Measurements from ENCODE around the gene PCK1. TPM values are rescaled to one million over a fixed set of nuclear protein-coding genes. Genes with fewer than 3 reads are reported as not detected.
A peak's percentile ranks its signal among the peaks of the same experiment; 100 is the strongest.

Gene PCK1
- total and polyA plus RNA-seq, 2 of the 13 experiments (the other 11 are each of a cell fraction or from before 2014, with no cell fraction given), result 6.5 to 12.6 TPM

DNA sequence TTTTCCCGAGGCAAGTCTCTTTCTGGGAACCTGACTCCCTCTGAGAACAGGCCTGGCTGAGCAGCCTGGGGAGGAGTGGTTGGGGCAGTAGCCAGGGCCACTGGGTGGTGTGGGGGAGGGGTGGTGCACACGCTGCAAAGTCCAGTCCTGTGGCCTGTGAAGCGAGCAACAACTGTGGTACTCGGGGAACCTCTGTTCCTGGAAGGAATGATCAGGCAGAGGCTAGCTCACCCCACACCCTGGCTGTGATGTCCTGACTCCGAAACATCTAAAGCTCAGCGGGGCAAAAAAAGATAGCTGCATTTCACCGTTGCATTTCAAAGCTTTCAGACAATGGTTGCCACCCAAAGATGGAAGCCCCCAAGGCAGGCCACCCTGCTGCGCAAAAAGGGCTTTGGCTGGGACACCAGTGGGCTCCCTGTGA, 25.5 kb downstream of the PCK1 start (continued):
- TF ChIP-seq, protein P1, sequence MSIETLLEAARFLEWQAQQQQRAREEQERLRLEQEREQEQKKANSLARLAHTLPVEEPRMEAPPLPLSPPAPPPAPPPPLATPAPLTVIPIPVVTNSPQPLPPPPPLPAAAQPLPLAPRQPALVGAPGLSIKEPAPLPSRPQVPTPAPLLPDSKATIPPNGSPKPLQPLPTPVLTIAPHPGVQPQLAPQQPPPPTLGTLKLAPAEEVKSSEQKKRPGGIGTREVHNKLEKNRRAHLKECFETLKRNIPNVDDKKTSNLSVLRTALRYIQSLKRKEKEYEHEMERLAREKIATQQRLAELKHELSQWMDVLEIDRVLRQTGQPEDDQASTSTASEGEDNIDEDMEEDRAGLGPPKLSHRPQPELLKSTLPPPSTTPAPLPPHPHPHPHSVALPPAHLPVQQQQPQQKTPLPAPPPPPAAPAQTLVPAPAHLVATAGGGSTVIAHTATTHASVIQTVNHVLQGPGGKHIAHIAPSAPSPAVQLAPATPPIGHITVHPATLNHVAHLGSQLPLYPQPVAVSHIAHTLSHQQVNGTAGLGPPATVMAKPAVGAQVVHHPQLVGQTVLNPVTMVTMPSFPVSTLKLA (IDR thresholded peaks at IDR 0.05), result no peak
- TF ChIP-seq POLR2AphosphoS5 (IDR thresholded peaks at IDR 0.05; ENCODE audit: low read depth, low read length), result 0 out of 2 replicates have a peak, but pooled peaks have one; percentile 2
- TF ChIP-seq, protein P2, sequence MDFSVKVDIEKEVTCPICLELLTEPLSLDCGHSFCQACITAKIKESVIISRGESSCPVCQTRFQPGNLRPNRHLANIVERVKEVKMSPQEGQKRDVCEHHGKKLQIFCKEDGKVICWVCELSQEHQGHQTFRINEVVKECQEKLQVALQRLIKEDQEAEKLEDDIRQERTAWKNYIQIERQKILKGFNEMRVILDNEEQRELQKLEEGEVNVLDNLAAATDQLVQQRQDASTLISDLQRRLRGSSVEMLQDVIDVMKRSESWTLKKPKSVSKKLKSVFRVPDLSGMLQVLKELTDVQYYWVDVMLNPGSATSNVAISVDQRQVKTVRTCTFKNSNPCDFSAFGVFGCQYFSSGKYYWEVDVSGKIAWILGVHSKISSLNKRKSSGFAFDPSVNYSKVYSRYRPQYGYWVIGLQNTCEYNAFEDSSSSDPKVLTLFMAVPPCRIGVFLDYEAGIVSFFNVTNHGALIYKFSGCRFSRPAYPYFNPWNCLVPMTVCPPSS (IDR thresholded peaks at IDR 0.05), result no peak
- no peak for TF ChIP-seq ZNF225 (CRISPR knock-in tag; IDR thresholded peaks at IDR 0.05)
- no peak for TF ChIP-seq MED13 (CRISPR knock-in tag; IDR thresholded peaks at IDR 0.05)
- TF ChIP-seq, protein P3, sequence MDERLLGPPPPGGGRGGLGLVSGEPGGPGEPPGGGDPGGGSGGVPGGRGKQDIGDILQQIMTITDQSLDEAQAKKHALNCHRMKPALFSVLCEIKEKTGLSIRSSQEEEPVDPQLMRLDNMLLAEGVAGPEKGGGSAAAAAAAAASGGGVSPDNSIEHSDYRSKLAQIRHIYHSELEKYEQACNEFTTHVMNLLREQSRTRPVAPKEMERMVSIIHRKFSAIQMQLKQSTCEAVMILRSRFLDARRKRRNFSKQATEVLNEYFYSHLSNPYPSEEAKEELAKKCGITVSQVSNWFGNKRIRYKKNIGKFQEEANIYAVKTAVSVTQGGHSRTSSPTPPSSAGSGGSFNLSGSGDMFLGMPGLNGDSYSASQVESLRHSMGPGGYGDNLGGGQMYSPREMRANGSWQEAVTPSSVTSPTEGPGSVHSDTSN (CRISPR knock-in tag; IDR thresholded peaks at IDR 0.05), result no peak
- TF ChIP-seq, protein P4, sequence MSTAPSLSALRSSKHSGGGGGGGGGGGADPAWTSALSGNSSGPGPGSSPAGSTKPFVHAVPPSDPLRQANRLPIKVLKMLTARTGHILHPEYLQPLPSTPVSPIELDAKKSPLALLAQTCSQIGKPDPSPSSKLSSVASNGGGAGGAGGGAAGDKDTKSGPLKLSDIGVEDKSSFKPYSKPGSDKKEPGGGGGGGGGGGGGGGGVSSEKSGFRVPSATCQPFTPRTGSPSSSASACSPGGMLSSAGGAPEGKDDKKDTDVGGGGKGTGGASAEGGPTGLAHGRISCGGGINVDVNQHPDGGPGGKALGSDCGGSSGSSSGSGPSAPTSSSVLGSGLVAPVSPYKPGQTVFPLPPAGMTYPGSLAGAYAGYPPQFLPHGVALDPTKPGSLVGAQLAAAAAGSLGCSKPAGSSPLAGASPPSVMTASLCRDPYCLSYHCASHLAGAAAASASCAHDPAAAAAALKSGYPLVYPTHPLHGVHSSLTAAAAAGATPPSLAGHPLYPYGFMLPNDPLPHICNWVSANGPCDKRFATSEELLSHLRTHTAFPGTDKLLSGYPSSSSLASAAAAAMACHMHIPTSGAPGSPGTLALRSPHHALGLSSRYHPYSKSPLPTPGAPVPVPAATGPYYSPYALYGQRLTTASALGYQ (CRISPR knock-in tag; IDR thresholded peaks at IDR 0.05), result 0 out of 2 replicates have a peak, but pooled peaks have one; percentile 18
- 0 out of 2 replicates have a peak, but pooled peaks have one; percentile 51 for TF ChIP-seq ZNF549 (CRISPR knock-in tag; IDR thresholded peaks at IDR 0.05)
- no peak for TF ChIP-seq SIN3B (IDR thresholded peaks at IDR 0.05; ENCODE audit: low read length)
- TF ChIP-seq ZNF136 (CRISPR knock-in tag; IDR thresholded peaks at IDR 0.05; ENCODE audit: low read depth), result no peak
- 0 out of 2 replicates have a peak, but pooled peaks have one; percentile 51 for TF ChIP-seq ARNTL (CRISPR knock-in tag; IDR thresholded peaks at IDR 0.05)
- no peak for TF ChIP-seq GTF2F1 (IDR thresholded peaks at IDR 0.05; ENCODE audit: low read length)
- TF ChIP-seq, protein P5, sequence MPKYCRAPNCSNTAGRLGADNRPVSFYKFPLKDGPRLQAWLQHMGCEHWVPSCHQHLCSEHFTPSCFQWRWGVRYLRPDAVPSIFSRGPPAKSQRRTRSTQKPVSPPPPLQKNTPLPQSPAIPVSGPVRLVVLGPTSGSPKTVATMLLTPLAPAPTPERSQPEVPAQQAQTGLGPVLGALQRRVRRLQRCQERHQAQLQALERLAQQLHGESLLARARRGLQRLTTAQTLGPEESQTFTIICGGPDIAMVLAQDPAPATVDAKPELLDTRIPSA (CRISPR knock-in tag; IDR thresholded peaks at IDR 0.05; ENCODE audit: borderline replicate concordance), result no peak
- TF ChIP-seq ZKSCAN8 (CRISPR knock-in tag; IDR thresholded peaks at IDR 0.05; ENCODE audit: borderline replicate concordance), result no peak
- TF ChIP-seq ZFP36L1 (CRISPR knock-in tag; IDR thresholded peaks at IDR 0.05), result 0 out of 2 replicates have a peak, but pooled peaks have one; percentile 61
- peak; percentile 41; the same call in 1 of the 2 replicates for TF ChIP-seq ERF (CRISPR knock-in tag; IDR thresholded peaks at IDR 0.05)
- TF ChIP-seq, protein P6, sequence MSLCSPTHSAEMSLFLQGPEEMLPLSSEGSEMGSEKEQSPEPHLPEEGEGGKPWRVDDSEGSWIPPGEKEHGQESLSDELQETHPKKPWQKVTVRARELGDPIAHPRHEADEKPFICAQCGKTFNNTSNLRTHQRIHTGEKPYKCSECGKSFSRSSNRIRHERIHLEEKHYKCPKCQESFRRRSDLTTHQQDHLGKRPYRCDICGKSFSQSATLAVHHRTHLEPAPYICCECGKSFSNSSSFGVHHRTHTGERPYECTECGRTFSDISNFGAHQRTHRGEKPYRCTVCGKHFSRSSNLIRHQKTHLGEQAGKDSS (CRISPR knock-in tag; IDR thresholded peaks at IDR 0.05; ENCODE audit: borderline replicate concordance, low read depth), result 0 out of 2 replicates have a peak, but pooled peaks have one; percentile 45
- TF ChIP-seq ZNF557 (CRISPR knock-in tag; IDR thresholded peaks at IDR 0.05), result 0 out of 2 replicates have a peak, but pooled peaks have one; percentile 44
- no peak for TF ChIP-seq KLF16 (CRISPR knock-in tag; IDR thresholded peaks at IDR 0.05)
- TF ChIP-seq TAF1 (CRISPR knock-in tag; IDR thresholded peaks at IDR 0.05), result no peak
- TF ChIP-seq ZNF282 (IDR thresholded peaks at IDR 0.05; ENCODE audit: partially characterized antibody), result no peak
- no peak for TF ChIP-seq ATAD3A (CRISPR knock-in tag; IDR thresholded peaks at IDR 0.05)
